WERI-Rb-1 (cell line): Measurements from ENCODE around the gene ZDHHC21.

ENCODE experiments used
- DNase-seq: peaks from one replicate; pipeline ENCODE4 v3.0.0-alpha.2; 2020
- H3K27ac ChIP-seq: fragments of 250-450 bp; sonication (Bioruptor Pico); 2 replicates; pipeline ENCODE4 v1.5.1; 2020; ENCODE audit warnings: mild to moderate bottlenecking, moderate library complexity
- H3K27me3 ChIP-seq: fragments of 250-450 bp; sonication (Bioruptor Pico); 2 replicates; pipeline ENCODE4 v1.5.1; 2021; ENCODE audit warnings: mild to moderate bottlenecking, low read depth, moderate library complexity; ENCODE audit not compliant: insufficient read depth, severe bottlenecking
- H3K36me3 ChIP-seq: fragments of 250-450 bp; sonication (Bioruptor Pico); 2 replicates; pipeline ENCODE4 v1.5.1; 2020; ENCODE audit warnings: mild to moderate bottlenecking, moderate library complexity
- H3K4me3 ChIP-seq: 2 replicates; pipeline ENCODE4 v1.5.1; 2011; ENCODE audit warnings: low read depth, mild to moderate bottlenecking, control low read depth, low read length
- H3K9me3 ChIP-seq: fragments of 250-450 bp; sonication (Bioruptor Pico); 2 replicates; pipeline ENCODE4 v1.5.1; 2021; ENCODE audit warnings: mild to moderate bottlenecking, moderate library complexity; ENCODE audit not compliant: severe bottlenecking
- TF ChIP-seq, protein P1 (sequence below): IDR thresholded peaks from 2 replicates; pipeline ENCODE4 v1.5.1; 2011; ENCODE audit warnings: low read depth, mild to moderate bottlenecking, control low read depth, inconsistent platforms, low read length

The ZDHHC21 gene

DNA sequence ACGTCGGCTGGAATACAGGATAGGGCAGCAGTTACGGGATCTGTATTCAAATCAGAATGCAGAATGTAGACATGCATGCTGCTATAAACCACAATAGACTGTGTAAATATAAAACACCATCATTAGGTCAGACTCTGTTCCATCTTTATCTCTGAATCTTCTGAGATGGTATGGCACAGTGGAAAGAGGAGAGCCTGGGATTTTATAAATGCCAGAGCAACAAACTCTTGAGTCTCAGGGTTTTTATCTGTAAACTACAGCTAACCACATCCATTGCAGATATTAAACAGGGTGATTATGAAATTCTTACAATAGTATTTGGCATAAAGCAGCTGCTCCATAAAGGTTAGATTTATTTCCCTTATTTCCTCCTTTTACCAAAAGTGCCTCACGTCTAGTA is 108.7 kb downstream of the ZDHHC21 start:
- Histone ChIP-seq H3K36me3 (no peaks in the 10 kb centered on the region), H3K4me3 (no peak overlapping the region)

DNA sequence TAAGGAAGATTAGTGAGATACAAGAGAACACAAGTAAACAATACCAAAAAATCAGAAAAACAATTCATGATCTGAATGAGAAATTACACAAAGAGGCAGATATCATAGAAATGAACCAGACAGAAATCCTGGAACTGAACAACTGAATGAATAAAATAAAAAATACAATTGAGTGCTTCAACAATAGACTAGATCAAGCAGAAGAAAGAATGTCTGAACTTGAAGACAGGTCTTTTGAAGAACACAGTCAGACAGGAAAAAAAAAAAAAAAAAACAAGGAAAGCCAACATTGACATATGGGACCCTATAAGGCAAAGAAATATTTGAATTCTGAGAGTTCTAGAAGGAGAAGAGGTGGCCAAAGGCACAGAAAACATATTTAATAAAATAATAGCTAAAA is 115.2 kb downstream of the ZDHHC21 start:
- no peaks in the 10 kb centered on the region for H3K36me3 ChIP-seq
- DNase-seq: no peak
- no peak overlapping the region for H3K27ac ChIP-seq
- no peak overlapping the region for H3K4me3 ChIP-seq
- H3K27me3 ChIP-seq: no peaks in the 10 kb centered on the region
- peaks cover 7% of the 10 kb centered on the region for H3K9me3 ChIP-seq
- TF ChIP-seq, protein P1, sequence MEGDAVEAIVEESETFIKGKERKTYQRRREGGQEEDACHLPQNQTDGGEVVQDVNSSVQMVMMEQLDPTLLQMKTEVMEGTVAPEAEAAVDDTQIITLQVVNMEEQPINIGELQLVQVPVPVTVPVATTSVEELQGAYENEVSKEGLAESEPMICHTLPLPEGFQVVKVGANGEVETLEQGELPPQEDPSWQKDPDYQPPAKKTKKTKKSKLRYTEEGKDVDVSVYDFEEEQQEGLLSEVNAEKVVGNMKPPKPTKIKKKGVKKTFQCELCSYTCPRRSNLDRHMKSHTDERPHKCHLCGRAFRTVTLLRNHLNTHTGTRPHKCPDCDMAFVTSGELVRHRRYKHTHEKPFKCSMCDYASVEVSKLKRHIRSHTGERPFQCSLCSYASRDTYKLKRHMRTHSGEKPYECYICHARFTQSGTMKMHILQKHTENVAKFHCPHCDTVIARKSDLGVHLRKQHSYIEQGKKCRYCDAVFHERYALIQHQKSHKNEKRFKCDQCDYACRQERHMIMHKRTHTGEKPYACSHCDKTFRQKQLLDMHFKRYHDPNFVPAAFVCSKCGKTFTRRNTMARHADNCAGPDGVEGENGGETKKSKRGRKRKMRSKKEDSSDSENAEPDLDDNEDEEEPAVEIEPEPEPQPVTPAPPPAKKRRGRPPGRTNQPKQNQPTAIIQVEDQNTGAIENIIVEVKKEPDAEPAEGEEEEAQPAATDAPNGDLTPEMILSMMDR: no peak

More for the DNA sequence above, 108.7 kb downstream of the ZDHHC21 start:
- H3K9me3 ChIP-seq: no peaks in the 10 kb centered on the region
- DNase-seq: no peak
- H3K27ac ChIP-seq: no peak overlapping the region
- TF ChIP-seq, protein P1: no peak
- H3K27me3 ChIP-seq: no peaks in the 10 kb centered on the region

DNA sequence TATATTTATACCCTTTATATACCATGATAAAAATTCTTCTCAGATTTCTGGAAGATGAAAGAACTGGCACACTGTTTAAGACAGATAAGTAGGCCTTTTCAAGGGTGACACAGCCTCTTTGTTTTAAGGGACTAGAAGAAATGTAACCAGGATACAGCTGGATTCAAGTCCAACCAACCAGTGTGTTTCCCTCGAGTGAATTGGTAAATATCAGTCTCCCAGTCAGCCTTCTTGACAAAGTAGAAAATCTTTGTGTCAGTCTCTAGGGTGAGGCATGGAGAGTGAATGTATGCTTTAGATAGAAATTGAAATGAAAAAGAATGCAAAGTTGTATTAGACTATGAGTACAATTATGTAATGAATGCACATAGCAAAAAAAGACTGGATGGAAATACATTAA is 119.1 kb downstream of the ZDHHC21 start:
- TF ChIP-seq, protein P1: no peak
- no peak overlapping the region for H3K4me3 ChIP-seq
- H3K36me3 ChIP-seq: no peaks in the 10 kb centered on the region
- no peak overlapping the region for H3K27ac ChIP-seq
- H3K27me3 ChIP-seq: no peaks in the 10 kb centered on the region
- H3K9me3 ChIP-seq: peaks cover 7% of the 10 kb centered on the region
- DNase-seq: no peak

DNA sequence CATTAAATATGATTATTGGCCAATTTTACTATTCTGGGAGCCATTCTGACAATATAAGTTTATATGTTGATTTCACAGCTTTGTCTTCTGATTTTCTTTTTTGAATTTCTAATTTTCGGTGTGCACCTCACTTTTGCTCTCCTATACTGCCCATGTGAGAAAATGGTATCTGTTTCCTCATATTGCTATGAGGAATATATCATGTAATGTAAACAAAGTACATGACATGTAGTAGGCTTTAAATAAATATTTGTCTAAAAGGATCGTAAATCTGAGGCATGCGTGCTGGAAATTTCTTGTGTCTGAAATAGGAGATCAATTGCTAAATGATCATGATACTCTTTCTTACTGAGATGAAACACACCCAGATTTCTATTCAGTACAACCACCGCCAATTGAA is 119.9 kb downstream of the ZDHHC21 start:
- H3K27ac ChIP-seq: no peak overlapping the region
- DNase-seq: no peak
- H3K4me3 ChIP-seq: no peak overlapping the region
- no peaks in the 10 kb centered on the region for H3K36me3 ChIP-seq
- TF ChIP-seq, protein P1: no peak
- no peaks in the 10 kb centered on the region for H3K27me3 ChIP-seq
- peaks cover 6% of the 10 kb centered on the region for H3K9me3 ChIP-seq

DNA sequence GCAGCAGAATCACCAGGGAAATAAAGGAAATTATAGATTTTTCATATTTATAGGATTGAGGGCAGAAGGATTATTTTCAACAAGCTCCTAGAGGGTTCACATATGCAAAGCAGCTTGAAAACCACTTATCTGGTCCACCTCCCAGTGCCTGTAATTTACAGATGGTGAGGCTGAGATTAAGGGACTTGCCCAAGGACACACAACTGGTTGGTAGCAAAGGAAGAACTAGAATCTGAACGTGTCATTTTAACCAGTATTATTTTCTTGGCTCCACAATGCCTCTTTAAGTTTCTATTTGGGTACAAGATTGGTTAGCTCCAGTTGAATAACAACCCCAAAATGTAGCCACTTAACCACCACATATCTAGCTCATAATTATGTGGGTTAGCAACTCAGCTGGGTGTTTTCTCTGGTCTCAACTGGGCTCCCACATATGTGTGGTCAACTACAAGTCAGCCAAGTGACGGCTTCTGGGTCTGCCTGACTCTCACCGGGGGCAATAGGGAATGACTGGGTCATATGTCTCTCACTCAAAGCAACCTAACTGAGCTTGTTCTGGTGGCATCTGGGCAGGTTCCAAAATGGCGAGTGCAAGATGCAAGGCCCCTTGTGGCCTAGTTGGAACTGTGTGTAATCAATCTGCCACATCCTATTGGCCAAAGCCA is 127.7 kb downstream of the ZDHHC21 start:
- H3K36me3 ChIP-seq: no peaks in the 10 kb centered on the region
- no peak overlapping the region for H3K4me3 ChIP-seq
- no peaks in the 10 kb centered on the region for H3K9me3 ChIP-seq
- H3K27me3 ChIP-seq: no peaks in the 10 kb centered on the region
- no peak overlapping the region for H3K27ac ChIP-seq
- DNase-seq: no peak
- TF ChIP-seq, protein P1: no peak

DNA sequence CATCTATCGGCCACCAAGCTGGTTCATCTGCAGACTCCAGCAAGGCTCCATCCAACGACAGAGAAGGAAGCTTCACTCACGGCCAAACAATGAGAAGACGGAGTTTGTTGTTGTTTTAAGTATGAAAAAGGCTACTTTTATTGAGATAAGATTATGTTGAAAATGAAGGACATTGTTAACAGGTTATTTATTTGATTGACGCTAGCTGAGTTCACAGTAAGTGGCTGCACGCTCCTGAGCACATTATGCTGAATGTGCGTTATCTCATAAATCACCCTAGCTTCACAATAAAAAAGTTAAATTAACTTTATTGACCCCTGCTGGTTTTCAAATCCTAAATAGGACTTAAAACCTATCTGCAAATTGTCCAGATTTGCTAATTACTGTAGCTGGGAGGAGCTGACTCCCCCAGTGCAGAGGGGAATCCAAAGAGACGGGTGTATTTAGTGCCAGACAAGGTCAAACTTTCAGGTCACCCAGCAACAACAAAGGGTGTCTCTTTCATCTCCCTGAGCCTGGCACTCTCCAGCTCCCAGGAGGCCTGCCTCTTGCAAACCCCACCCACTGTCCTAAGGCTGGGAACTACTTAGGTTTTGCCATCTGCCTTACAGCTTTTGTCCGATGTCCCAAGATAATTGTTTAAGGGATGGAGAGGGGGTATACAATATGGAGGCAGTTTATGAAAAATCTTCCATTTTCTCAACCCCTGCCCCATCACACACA is 129.2 kb downstream of the ZDHHC21 start:
- H3K27ac ChIP-seq: no peak overlapping the region

More for the DNA sequence above, 129.2 kb downstream of the ZDHHC21 start:
- H3K9me3 ChIP-seq: no peaks in the 10 kb centered on the region
- H3K36me3 ChIP-seq: no peaks in the 10 kb centered on the region
- H3K4me3 ChIP-seq: no peak overlapping the region
- TF ChIP-seq, protein P1: no peak
- no peaks in the 10 kb centered on the region for H3K27me3 ChIP-seq
- no peak for DNase-seq
